Testis (tissue), 3 donors: ENCODE data around the gene C2orf76. TPM values are rescaled to one million over a fixed set of nuclear protein-coding genes. Genes with fewer than 3 reads are reported as not detected.

ENCODE experiments used
- DNase-seq: peaks from one replicate; pipeline ENCODE4 v3.0.0-alpha.2; 2019
- H3K27ac ChIP-seq, 2 donors: fragments of 200-600 bp; sonication (generic); one replicate each; pipeline ENCODE4 v1.5.1; 2019
- H3K27me3 ChIP-seq: fragments of 200-600 bp; sonication (generic); one replicate; pipeline ENCODE4 v1.5.1; 2019
- H3K36me3 ChIP-seq: fragments of 200-600 bp; sonication (generic); one replicate; pipeline ENCODE4 v1.5.1; 2017; ENCODE audit warnings: low read depth; ENCODE audit errors: missing control alignments
- H3K4me1 ChIP-seq: fragments of 200-600 bp; sonication (generic); one replicate; pipeline ENCODE4 v1.5.1; 2019
- H3K4me3 ChIP-seq, 2 donors: fragments of 200-600 bp; sonication (generic); one replicate each; pipeline ENCODE4 v1.5.1; 2017 to 2019
- H3K9me3 ChIP-seq: fragments of 200-600 bp; sonication (generic); one replicate; pipeline ENCODE4 v1.5.1; 2017
- POLR2A ChIP-seq: fragments of 450-650 bp; IDR thresholded peaks from one replicate; pipeline ENCODE4 v1.6.1; 2017; ENCODE audit warnings: antibody characterized with exemption, mild to moderate bottlenecking, moderate library complexity
- WGBS, 2 donors: methylation state at CpG; one replicate each; pipeline ENCODE4 v1.1.5; 2018; 5-methylcytosine and 5-hydroxymethylcytosine counted together
- intact Hi-C: fragments of 100-400 bp; cut with DNase I; formaldehyde crosslinking; loops from one replicate; pipeline ENCODE4 v1.15.1; 2023; ENCODE audit warnings: low total_unique reads
- polyA plus RNA-seq: library from polyadenylated mRNA; stranded (reverse); fragments of 350-450 nt; fragmentation: Illumina TruSeq; extraction: RNeasy Lipid Tissue Mini Kit (QIAGEN cat#74804); gene quantifications from one replicate; pipeline ENCODE4 v1.2.3, GENCODE V29; 2014; ENCODE audit warnings: low read depth, low replicate concordance; ENCODE audit not compliant: insufficient read depth
- total RNA-seq, 2 donors: library from RNA; depleted of rRNA; stranded (reverse); fragments of >200 nt; gene quantifications; one replicate each; pipeline ENCODE4 v1.2.3, GENCODE V29; 2016
- TF ChIP-seq, protein P1 (sequence below), 3 experiments: fragments of 450-650 bp in 2 of 3; fragments of 200-600 bp in 1 of 3; sonication (generic) in 1 of 3; IDR thresholded peaks; one replicate each; pipeline ENCODE4 v1.5.1; 2016 to 2019; ENCODE audit warnings: antibody characterized with exemption in 3 of 3, mild to moderate bottlenecking in 2 of 3, moderate library complexity in 1 of 3

Gene C2orf76
- total and polyA plus RNA-seq, 3 donors from 2014 or later: 12.8 to 27.8 (median 13.4) TPM

DNA sequence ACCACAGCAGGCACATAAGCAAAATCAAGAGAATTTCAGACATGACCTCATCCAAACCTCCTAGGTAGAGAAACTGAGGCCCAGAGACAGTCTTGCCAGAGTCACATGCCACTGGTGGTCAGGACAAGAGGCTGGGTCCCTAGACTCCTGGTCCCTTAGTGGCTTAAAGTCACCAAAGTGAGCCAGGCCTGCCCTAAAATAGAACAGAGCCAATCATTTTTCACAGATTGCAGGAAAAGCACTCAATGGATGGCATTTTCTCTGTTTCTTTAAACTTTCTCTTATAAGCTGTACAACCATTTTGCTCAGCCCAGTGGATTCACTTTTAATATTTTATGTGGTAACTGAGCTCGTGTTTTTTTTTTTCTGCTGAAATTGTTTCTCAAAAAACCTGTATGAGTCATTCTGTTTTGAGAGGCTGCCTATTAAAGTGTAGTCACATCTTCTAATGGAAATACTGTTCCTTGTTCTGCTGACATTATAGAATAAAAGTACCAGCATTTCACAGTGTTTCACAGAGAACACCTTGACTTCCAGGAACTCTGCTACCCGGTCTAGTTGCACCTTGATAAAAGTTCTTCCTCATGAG is 113.4 kb downstream of the C2orf76 start:
- 53 to 64% methylated on average over 2 of the region's 2 CpGs for WGBS, 2 donors
- Histone ChIP-seq H3K27ac (no peak overlapping the region), H3K4me3 (no peak overlapping the region), H3K27me3 (no peaks in the 10 kb centered on the region), H3K36me3 (no peaks in the 10 kb centered on the region), H3K9me3 (no peaks in the 10 kb centered on the region), H3K4me1 (no peaks in the 10 kb centered on the region)
- TF ChIP-seq POLR2A: no peak
- TF ChIP-seq, protein P1, sequence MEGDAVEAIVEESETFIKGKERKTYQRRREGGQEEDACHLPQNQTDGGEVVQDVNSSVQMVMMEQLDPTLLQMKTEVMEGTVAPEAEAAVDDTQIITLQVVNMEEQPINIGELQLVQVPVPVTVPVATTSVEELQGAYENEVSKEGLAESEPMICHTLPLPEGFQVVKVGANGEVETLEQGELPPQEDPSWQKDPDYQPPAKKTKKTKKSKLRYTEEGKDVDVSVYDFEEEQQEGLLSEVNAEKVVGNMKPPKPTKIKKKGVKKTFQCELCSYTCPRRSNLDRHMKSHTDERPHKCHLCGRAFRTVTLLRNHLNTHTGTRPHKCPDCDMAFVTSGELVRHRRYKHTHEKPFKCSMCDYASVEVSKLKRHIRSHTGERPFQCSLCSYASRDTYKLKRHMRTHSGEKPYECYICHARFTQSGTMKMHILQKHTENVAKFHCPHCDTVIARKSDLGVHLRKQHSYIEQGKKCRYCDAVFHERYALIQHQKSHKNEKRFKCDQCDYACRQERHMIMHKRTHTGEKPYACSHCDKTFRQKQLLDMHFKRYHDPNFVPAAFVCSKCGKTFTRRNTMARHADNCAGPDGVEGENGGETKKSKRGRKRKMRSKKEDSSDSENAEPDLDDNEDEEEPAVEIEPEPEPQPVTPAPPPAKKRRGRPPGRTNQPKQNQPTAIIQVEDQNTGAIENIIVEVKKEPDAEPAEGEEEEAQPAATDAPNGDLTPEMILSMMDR (IDR thresholded peaks at IDR 0.05): no peak
- no peak for DNase-seq
- intact Hi-C loops: no loop called here

Other genes starting within 250 kb of the C2orf76 start
- gene C1QL2, start 208.1 kb downstream of the C2orf76 start, total RNA-seq: 1 to 10 TPM in 1 of 2 donors, under 1 TPM in 1; 0.55 to 1.2 TPM
- gene C1QL2, start 208.1 kb downstream of the C2orf76 start, polyA plus RNA-seq: not detected
- 10 to 100 TPM in 1 of 2 donors, 1 to 10 TPM in 1; 5.1 to 11.9 TPM for gene STEAP3, start 143.0 kb downstream of the C2orf76 start, total RNA-seq
- 5.6 TPM for gene STEAP3, start 143.0 kb downstream of the C2orf76 start, polyA plus RNA-seq
- gene DBI, start 143 bp upstream of the C2orf76 start, total RNA-seq: 100 to 1,000 TPM; 109 to 130 TPM
- gene DBI, start 143 bp upstream of the C2orf76 start, polyA plus RNA-seq: 434 TPM
- gene TMEM37, start 65.0 kb upstream of the C2orf76 start, total RNA-seq: 10 to 100 TPM in 1 of 2 donors, 1 to 10 TPM in 1; 7.0 to 14.2 TPM
- gene TMEM37, start 65.0 kb upstream of the C2orf76 start, polyA plus RNA-seq: 9.0 TPM
- gene SCTR, start 157.6 kb upstream of the C2orf76 start, total RNA-seq: 1 to 10 TPM; 1.1 to 2.0 TPM
- gene SCTR, start 157.6 kb upstream of the C2orf76 start, polyA plus RNA-seq: 6.6 TPM
- 10 to 100 TPM; 28.2 to 62.4 TPM for gene CFAP221, start 177.6 kb upstream of the C2orf76 start, total RNA-seq
- 91.2 TPM for gene CFAP221, start 177.6 kb upstream of the C2orf76 start, polyA plus RNA-seq